Measurements from ENCODE around the gene ATP6V0E1.

DNA sequence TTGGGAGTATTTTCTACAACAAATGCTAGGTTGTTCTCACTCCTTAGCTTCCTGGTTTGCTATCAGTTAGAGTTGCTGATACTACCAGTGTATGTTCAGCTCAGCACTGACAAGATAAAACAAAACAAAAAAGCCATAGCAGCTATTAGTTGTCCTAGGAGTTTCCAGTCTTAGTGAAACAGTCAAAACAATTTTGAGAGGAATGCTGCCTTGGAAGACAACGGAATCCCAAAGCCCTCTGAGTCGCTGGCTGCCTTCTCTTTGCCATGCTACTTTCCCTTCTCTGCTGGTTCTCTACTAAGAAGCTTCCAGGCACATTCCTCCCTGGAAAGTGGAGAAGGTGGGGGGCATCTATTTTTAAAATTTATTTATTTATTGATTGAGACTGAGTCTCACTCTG is 67.2 kb downstream of the ATP6V0E1 start:
- TF ChIP-seq, protein P1, sequence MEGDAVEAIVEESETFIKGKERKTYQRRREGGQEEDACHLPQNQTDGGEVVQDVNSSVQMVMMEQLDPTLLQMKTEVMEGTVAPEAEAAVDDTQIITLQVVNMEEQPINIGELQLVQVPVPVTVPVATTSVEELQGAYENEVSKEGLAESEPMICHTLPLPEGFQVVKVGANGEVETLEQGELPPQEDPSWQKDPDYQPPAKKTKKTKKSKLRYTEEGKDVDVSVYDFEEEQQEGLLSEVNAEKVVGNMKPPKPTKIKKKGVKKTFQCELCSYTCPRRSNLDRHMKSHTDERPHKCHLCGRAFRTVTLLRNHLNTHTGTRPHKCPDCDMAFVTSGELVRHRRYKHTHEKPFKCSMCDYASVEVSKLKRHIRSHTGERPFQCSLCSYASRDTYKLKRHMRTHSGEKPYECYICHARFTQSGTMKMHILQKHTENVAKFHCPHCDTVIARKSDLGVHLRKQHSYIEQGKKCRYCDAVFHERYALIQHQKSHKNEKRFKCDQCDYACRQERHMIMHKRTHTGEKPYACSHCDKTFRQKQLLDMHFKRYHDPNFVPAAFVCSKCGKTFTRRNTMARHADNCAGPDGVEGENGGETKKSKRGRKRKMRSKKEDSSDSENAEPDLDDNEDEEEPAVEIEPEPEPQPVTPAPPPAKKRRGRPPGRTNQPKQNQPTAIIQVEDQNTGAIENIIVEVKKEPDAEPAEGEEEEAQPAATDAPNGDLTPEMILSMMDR (IDR thresholded peaks at IDR 0.05; ENCODE audit: insufficient read depth, low read length, poor library complexity, severe bottlenecking) = no peak
- TF ChIP-seq EZH2phosphoT487 (conservative IDR thresholded peaks at IDR 0.05; ENCODE audit: low read length) = no peak

All from SU-DHL-6 (cell line).